ENCODE measurements around the gene TMEM97.

GRCh38 chr17:28270055-28270454, 48.9 kb upstream of the TMEM97 start:
- TF ChIP-seq YY1 (tag by site-specific recombination; IDR thresholded peaks at IDR 0.05) (no peak), ZFP41 (tag by site-specific recombination; IDR thresholded peaks at IDR 0.05; ENCODE audit: borderline replicate concordance) (no peak), ZNF184 (tag by site-specific recombination; IDR thresholded peaks at IDR 0.05) (no peak), REST (tag by site-specific recombination; IDR thresholded peaks at IDR 0.05) (no peak), ZNF140 (tag by site-specific recombination; IDR thresholded peaks at IDR 0.05) (no peak), ZNF561 (tag by site-specific recombination; IDR thresholded peaks at IDR 0.05; ENCODE audit: borderline replicate concordance) (no peak), CTCF (tag by site-specific recombination; IDR thresholded peaks at IDR 0.05) (no peak), ZBTB11 (tag by site-specific recombination; conservative IDR thresholded peaks at IDR 0.05; ENCODE audit: low read depth) (no peak), ZNF10 (tag by site-specific recombination; IDR thresholded peaks at IDR 0.05) (no peak), ZNF704 (tag by site-specific recombination; IDR thresholded peaks at IDR 0.05) (no peak), ZNF549 (tag by site-specific recombination; IDR thresholded peaks at IDR 0.05) (no peak), ZNF423 (tag by site-specific recombination; IDR thresholded peaks at IDR 0.05) (no peak), ZNF518A (tag by site-specific recombination; conservative IDR thresholded peaks at IDR 0.05; ENCODE audit: low read depth) (no peak), ZNF121 (tag by site-specific recombination; IDR thresholded peaks at IDR 0.05) (no peak)
